Fibroblast of skin of left biceps (primary cell): Measurements from ENCODE around the gene MARCHF3.
"Not testable (repeated sequence)": the region's sequence is repeated elsewhere in the genome, so short reads cannot be mapped to it uniquely, and the experiment has no call there.

Experiments used
- DNase-seq, 2 experiments: peaks; one replicate each; pipeline ENCODE4 v3.0.0-alpha.2; 2013; ENCODE audit warnings: low read depth in 2 of 2

MARCHF3 gene

DNA sequence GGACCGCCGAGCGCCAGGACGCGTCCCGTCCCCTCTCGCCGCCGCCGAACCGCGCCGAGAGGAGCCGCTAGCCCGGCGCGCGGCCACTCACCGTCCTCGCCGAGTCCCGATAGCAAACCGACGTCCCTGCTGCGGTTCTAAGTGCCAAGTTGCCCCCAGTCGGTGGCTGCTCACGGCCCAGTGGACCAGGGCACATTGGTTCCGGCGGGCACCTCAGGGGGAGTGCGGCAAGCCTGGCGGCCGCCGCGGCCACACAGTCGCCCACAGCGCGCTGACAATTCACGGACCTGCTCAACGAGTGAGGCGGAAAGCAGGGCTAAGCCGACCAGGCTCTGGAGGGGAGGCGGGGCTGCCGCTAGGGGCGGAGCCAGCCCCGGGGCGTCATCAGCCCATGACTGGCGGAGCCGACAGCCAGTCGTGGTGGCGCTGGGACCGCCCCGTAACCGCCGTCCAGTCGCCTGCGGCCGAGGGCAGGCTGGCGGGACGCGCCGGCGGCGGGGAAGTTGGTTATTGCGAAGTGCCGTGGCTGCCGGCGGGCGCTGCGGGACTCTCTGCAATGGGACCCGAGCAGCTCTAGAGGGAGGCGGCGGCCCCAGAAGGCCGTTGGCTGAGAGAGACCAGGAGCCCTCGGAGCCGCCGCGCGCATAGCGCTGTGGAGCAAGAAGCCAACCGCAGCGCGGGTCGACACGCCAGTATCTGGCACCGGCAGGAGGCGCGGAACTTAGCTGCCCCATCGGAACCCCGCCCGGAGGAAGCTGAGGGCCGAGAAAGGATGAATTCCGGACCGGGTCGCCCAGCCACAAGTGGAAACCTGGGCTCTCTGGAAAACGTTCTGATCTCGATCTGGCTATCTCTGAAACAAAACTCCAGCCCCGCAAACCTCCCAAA, at the start of gene MARCHF3:
Gene MARCHF3, minus strand, starts transcription at position 300 of the 888 bp plus-strand sequence. CDS start 112,387 bp downstream, outside the sequence.
- DNase-seq, result peak; percentile 78 to 84

DNA sequence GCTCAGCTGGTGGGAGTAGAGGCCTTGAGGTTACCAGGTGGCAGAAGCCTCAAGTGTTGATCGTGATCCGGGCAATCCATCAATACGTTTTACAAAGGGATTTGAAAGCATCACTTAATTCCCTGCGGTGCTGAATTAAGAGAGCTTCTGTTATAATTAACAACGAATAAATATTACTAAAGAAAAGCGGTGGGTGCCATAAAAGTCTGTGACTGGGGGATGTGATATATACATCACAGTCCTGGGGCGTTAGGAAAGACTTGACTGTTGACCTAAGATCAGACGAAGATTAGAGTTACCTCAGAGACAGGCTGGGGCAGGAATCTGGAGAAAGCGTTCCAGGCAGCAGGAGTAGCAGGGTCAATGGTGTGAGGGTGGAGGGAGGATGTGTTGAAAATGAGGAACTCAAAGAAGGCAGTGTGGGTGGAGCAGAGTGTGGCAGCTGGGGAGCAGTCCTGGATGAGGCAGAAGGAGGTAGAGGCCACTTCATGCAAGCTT, 49.7 kb upstream of the MARCHF3 start:
- no peak for DNase-seq

GRCh38 chr5:127077366-127077765, 47.0 kb upstream of the MARCHF3 start:
- no peak for DNase-seq

- no peak for DNase-seq
Observed at GRCh38 chr5:127076315-127077129, 46.2 kb upstream of the MARCHF3 start.

GRCh38 chr5:127074466-127074865, 44.1 kb upstream of the MARCHF3 start:
- no peak for DNase-seq

GRCh38 chr5:127072861-127073846, 42.8 kb upstream of the MARCHF3 start, which contains the start of gene C5orf63:
Gene C5orf63, minus strand, starts transcription at chr5:127073502. Its CDS starts 14,507 bp downstream, at chr5:127058995.
- DNase-seq, result no peak

DNA sequence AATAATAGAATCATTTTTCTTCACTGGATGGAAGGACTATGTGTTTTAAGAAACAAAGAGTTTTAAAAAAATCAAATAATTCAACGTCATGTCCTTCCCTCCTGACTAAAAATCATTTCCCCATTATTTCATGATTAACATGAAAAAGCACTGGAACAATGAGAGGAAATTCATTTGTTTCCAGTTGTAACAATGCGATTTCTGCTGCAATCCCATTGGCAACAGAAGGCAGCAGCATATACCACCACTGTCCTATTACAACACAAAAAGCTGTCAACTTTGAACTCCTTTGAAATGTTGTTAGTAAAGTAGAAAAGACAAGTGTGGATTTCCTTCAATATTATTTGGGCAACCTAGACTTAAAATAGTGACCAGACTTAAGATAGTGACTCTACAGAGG, 39.9 kb upstream of the MARCHF3 start:
- no peak for DNase-seq

DNA sequence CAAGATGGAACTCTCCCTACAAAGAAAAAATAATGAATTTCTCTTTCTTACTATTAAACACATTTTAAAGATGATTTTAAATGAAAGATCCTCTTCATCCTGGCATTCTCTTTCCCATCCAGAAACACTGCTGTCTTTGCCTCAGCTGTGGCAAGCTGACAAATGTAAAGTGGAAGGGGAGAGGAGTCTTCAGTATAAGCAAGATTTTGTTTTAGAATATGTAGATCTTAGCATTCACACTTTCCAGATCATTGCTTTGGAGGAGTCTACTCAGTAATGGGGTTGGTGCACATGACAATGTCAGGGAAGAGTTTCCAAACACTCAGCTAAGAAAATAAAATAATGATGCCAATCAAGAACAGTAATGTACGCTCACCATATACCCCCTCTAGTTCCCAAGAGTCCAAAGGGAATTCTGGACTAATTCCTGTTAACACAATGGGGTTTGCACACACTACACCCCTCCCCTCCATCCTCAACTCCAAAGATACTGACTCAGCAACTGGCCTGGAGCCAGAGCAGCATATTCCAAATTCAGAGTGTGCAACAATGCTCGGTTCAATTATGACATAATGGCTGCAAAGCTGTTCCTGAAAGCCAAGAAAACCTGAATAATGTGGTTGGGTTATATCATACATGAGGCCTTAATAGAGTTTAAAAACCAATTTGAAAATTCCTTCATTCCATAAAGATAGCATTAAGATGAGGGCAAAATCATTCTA, 38.3 kb upstream of the MARCHF3 start:
- peak; percentile 80 to 82 for DNase-seq

DNA sequence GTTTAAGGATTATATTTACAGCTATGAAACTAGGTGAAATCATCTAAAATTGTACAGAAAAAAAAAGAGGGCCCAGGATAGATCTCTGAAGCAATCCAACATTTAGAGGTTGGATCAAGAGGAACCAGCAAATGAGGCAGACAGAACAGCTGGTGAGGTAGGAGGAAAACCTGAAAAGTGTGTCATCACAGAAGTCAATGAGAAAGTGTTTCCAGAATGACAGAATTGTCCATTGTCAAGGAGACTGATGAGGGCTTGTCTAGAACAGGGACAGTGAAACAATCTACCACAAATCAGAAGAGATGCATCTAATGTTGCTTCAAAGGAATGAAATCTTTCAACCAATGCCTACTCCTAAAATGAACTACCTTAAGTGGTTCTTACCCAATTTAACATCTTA, 36.4 kb upstream of the MARCHF3 start:
- no peak for DNase-seq

GRCh38 chr5:127064253-127064840, 34.0 kb upstream of the MARCHF3 start:
- DNase-seq, result no peak

GRCh38 chr5:127063257-127063913, 33.0 kb upstream of the MARCHF3 start:
- DNase-seq, result no peak

- no peak for DNase-seq
Observed at GRCh38 chr5:127061956-127062355, 31.6 kb upstream of the MARCHF3 start.

DNA sequence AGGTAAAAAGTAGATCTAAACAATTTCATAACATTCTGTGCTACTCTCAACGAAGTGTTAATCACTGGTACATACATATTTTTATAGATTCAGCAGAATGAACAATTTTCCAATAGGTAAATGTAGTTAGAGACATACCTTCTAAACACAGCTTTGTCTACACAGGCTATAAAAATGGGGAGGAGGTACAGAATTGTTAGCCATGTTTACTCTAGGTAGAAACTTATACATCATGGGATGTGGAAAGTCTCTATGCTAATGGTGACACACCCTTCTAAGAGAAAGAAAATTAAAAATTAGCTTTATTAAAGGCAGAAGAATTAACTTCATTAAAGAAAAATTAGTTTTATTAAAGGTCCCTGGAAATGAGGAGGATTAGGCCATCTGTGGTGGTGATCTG, 31.2 kb upstream of the MARCHF3 start:
- DNase-seq, result no peak

DNA sequence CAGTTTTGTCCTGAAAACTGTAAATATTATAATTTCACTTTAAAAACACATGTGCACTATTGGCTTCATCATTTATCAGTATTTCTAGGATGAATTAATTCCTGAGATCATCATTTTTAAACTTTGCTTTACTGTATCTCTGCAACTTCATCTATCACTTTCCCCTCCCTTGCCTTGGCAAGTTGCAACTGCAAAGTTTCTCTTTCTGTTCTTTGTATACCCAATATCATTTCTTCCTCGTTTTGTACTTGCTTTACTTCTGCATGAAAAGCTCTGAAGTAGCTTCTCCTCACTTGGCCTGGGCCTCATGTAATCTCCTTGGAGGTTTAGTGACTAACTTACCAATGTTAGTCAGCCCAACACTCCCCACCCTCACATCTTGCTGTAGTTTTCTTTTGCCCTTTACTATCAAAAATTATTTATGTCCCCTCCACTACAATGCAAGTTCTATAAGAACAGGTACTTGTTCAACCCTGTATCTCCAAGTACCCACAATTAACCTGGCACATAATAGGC, 30.2 kb upstream of the MARCHF3 start:
- no peak for DNase-seq

GRCh38 chr5:127056896-127057295, 26.5 kb upstream of the MARCHF3 start:
- DNase-seq, result no peak

GRCh38 chr5:127055880-127056653, 25.7 kb upstream of the MARCHF3 start:
- no peak for DNase-seq

DNA sequence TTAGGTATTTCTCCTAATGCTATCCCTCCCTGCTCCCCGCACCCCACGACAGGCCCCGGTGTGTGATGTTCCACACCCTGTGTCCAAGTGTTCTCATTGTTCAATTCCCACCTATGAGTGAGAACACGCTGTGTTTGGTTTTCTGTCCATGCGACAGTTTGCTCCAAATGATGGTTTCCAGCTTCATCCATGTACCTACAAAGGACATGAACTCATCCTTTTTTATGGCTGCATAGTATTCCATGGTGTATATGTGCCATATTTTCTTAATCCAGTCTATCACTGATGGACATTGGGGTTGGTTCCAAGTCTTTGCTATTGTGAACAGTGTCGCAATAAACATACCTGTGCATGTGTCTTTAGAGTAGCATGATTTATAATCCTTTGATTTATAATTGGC, 23.2 kb upstream of the MARCHF3 start:
- DNase-seq, result not testable (repeated sequence)

- DNase-seq, result no peak
Observed at GRCh38 chr5:127053049-127053448, 22.7 kb upstream of the MARCHF3 start.

DNA sequence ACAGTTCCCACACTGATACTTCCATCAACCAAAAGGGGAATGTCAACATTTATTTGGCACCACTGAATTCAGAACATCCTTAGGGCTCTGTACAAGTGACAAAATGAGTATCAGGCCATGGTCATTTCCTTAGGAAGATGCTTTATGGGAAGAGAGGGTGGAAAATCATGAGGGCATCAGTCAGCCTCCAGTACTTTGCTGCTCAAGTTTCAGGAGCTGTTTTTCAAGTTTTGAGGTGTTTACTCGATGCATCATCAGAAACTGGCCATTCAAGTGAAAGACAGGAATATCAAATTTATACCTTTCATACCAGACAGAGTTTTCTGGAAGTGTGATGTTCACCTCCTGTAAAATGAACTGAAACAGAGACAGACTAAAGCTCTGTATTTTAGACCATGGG, 21.2 kb upstream of the MARCHF3 start:
- no peak for DNase-seq
